ENCODE results near the gene TRIM44.
"Not testable (repeated sequence)": the region's sequence is repeated elsewhere in the genome, so short reads cannot be mapped to it uniquely, and the experiment has no call there.

TRIM44 gene

GRCh38 chr11:35815556-35816315 lies 153.2 kb downstream of the TRIM44 start:
- DNase-seq (ENCODE audit: low read depth) = no peak

- DNase-seq (ENCODE audit: low read depth) = no peak
Observed at GRCh38 chr11:35820614-35821013, 158.0 kb downstream of the TRIM44 start.

- no peak for DNase-seq (ENCODE audit: low read depth)
Observed at GRCh38 chr11:35822815-35823495, 160.4 kb downstream of the TRIM44 start.

GRCh38 chr11:35823742-35824298 lies 161.2 kb downstream of the TRIM44 start:
- DNase-seq (ENCODE audit: low read depth) = no peak

GRCh38 chr11:35825386-35825785 lies 162.8 kb downstream of the TRIM44 start:
- DNase-seq (ENCODE audit: low read depth) = no peak

GRCh38 chr11:35826006-35826405 lies 163.4 kb downstream of the TRIM44 start:
- DNase-seq (ENCODE audit: low read depth) = no peak

- no peak for DNase-seq (ENCODE audit: low read depth)
Observed at GRCh38 chr11:35826949-35827348, 164.4 kb downstream of the TRIM44 start.

GRCh38 chr11:35836205-35836604 lies 173.6 kb downstream of the TRIM44 start:
- DNase-seq (ENCODE audit: low read depth) = no peak

GRCh38 chr11:35838071-35838470 lies 175.5 kb downstream of the TRIM44 start:
- DNase-seq (ENCODE audit: low read depth) = no peak

GRCh38 chr11:35838697-35839367 lies 176.3 kb downstream of the TRIM44 start:
- DNase-seq (ENCODE audit: low read depth) = not testable (repeated sequence)

GRCh38 chr11:35839368-35840161 lies 177.0 kb downstream of the TRIM44 start:
- DNase-seq (ENCODE audit: low read depth) = no peak

GRCh38 chr11:35841733-35842132 lies 179.2 kb downstream of the TRIM44 start:
- DNase-seq (ENCODE audit: low read depth) = no peak

- DNase-seq (ENCODE audit: low read depth) = no peak
Observed at GRCh38 chr11:35842958-35843357, 180.4 kb downstream of the TRIM44 start.

GRCh38 chr11:35844579-35844978 lies 182.0 kb downstream of the TRIM44 start:
- DNase-seq (ENCODE audit: low read depth) = no peak

GRCh38 chr11:35845860-35846259 lies 183.3 kb downstream of the TRIM44 start:
- DNase-seq (ENCODE audit: low read depth) = no peak

GRCh38 chr11:35846874-35847273 lies 184.3 kb downstream of the TRIM44 start:
- DNase-seq (ENCODE audit: low read depth) = no peak

- no peak for DNase-seq (ENCODE audit: low read depth)
Observed at GRCh38 chr11:35847473-35847872, 184.9 kb downstream of the TRIM44 start.

GRCh38 chr11:35848616-35849015 lies 186.0 kb downstream of the TRIM44 start:
- no peak for DNase-seq (ENCODE audit: low read depth)

- no peak for DNase-seq (ENCODE audit: low read depth)
Observed at GRCh38 chr11:35850191-35850590, 187.6 kb downstream of the TRIM44 start.

- DNase-seq (ENCODE audit: low read depth) = no peak
Observed at GRCh38 chr11:35851342-35851741, 188.8 kb downstream of the TRIM44 start.

GRCh38 chr11:35852056-35852455 lies 189.5 kb downstream of the TRIM44 start:
- DNase-seq (ENCODE audit: low read depth) = no peak

- DNase-seq (ENCODE audit: low read depth) = no peak
Observed at GRCh38 chr11:35853971-35854370, 191.4 kb downstream of the TRIM44 start.

Measured in stimulated activated CD8-positive, alpha-beta memory T cell treated with anti-CD3 and anti-CD28 coated beads, Interleukin-12 subunit alpha, Interleukin-12 subunit beta, amount 100 ng/mL, for 4 hours (primary cell).